ENCODE results near the gene SKAP2. TPM values are rescaled to one million over a fixed set of nuclear protein-coding genes. Genes with fewer than 3 reads are reported as not detected.
A peak's percentile ranks its signal among the peaks of the same experiment; 100 is the strongest.

Gene SKAP2
- total and polyA plus RNA-seq, 2 of the 13 experiments (the other 11 are each of a cell fraction or from before 2014, with no cell fraction given) = 3.6 to 12.9 TPM

DNA sequence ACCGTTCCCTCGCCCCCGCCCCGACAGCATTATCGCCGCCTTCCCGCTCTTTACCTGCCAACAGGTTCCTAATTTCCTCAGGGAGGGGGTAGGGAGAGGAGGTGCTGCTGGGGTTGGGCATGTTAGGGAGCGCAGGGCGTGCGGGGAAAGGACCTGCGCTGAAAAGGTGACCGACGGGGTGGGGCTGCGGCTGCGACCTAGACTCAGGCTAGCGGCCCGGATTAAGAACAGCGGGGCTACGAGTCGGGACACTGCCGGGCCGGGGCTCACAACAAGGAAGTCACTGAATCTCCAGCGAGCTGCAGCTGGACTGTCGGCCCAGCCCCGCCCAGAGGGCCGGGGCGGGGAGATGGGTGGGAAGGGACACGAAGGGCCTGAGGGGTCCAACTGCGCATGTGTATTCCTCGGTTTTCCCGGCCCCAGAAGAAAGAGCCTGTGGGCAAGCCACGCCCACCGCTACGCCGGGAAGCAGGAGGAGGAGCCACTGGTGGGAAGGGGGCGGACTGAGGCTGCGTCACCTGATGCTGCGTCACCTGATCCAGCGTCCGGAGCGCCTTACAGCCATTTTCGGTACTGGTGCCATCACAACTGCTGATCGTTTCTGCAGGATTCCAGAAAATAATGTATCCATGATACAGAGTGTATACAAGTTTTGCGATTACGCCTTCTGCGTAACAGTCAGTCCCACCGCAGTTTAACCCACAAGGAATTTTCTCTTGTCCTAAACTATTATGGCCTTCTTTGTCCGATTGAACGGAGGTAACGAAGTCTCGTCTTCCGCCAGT is at the start of gene SKAP2 (continued):
- TF ChIP-seq, protein P1, sequence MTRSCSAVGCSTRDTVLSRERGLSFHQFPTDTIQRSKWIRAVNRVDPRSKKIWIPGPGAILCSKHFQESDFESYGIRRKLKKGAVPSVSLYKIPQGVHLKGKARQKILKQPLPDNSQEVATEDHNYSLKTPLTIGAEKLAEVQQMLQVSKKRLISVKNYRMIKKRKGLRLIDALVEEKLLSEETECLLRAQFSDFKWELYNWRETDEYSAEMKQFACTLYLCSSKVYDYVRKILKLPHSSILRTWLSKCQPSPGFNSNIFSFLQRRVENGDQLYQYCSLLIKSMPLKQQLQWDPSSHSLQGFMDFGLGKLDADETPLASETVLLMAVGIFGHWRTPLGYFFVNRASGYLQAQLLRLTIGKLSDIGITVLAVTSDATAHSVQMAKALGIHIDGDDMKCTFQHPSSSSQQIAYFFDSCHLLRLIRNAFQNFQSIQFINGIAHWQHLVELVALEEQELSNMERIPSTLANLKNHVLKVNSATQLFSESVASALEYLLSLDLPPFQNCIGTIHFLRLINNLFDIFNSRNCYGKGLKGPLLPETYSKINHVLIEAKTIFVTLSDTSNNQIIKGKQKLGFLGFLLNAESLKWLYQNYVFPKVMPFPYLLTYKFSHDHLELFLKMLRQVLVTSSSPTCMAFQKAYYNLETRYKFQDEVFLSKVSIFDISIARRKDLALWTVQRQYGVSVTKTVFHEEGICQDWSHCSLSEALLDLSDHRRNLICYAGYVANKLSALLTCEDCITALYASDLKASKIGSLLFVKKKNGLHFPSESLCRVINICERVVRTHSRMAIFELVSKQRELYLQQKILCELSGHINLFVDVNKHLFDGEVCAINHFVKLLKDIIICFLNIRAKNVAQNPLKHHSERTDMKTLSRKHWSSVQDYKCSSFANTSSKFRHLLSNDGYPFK (CRISPR knock-in tag; IDR thresholded peaks at IDR 0.05; ENCODE audit: borderline replicate concordance) = peak; percentile 98
- TF ChIP-seq GABPA (IDR thresholded peaks at IDR 0.05; ENCODE audit: low read depth, low read length) (no peak), GABPA (CRISPR knock-in tag; IDR thresholded peaks at IDR 0.05; ENCODE audit: low read depth) (peak; percentile 67; the same call in 1 of the 2 replicates), ZNF431 (CRISPR knock-in tag; IDR thresholded peaks at IDR 0.05; ENCODE audit: borderline replicate concordance, low read depth) (0 out of 2 replicates have a peak, but pooled peaks have one; percentile 40), KAT7 (CRISPR knock-in tag; IDR thresholded peaks at IDR 0.05; ENCODE audit: borderline replicate concordance) (no peak; the same call in 1 of the 2 replicates), IRF1 (CRISPR knock-in tag; IDR thresholded peaks at IDR 0.05; ENCODE audit: low read depth) (no peak), NFE2L1 (CRISPR knock-in tag; IDR thresholded peaks at IDR 0.05; ENCODE audit: borderline replicate concordance) (no peak), ZBTB38 (CRISPR knock-in tag; IDR thresholded peaks at IDR 0.05) (no peak), ZNF781 (CRISPR knock-in tag; IDR thresholded peaks at IDR 0.05; ENCODE audit: borderline replicate concordance, not compliant biosample characterization) (no peak), ZNF136 (CRISPR knock-in tag; IDR thresholded peaks at IDR 0.05; ENCODE audit: low read depth) (no peak), MAF1 (CRISPR knock-in tag; IDR thresholded peaks at IDR 0.05; ENCODE audit: borderline replicate concordance) (0 out of 2 replicates have a peak, but pooled peaks have one; percentile 30), GLI4 (CRISPR knock-in tag; IDR thresholded peaks at IDR 0.05; ENCODE audit: borderline replicate concordance) (no peak), ATRX (CRISPR knock-in tag; IDR thresholded peaks at IDR 0.05; ENCODE audit: borderline replicate concordance) (no peak), SRSF9 (IDR thresholded peaks at IDR 0.05; ENCODE audit: borderline replicate concordance, insufficient read depth, low read depth, low read length, poor library complexity, severe bottlenecking) (no peak), ZNF703 (CRISPR knock-in tag; IDR thresholded peaks at IDR 0.05; ENCODE audit: borderline replicate concordance) (no peak), ZKSCAN1 (IDR thresholded peaks at IDR 0.05; ENCODE audit: low read length) (no peak), ZHX1 (CRISPR knock-in tag; IDR thresholded peaks at IDR 0.05; ENCODE audit: low read depth) (peak; percentile 68; the same call in 1 of the 2 replicates), RFXAP (CRISPR knock-in tag; IDR thresholded peaks at IDR 0.05; ENCODE audit: borderline replicate concordance) (0 out of 2 replicates have a peak, but pooled peaks have one; percentile 22), NAIF1 (CRISPR knock-in tag; IDR thresholded peaks at IDR 0.05; ENCODE audit: borderline replicate concordance) (peak; percentile 87)
- TF ChIP-seq, protein P2, sequence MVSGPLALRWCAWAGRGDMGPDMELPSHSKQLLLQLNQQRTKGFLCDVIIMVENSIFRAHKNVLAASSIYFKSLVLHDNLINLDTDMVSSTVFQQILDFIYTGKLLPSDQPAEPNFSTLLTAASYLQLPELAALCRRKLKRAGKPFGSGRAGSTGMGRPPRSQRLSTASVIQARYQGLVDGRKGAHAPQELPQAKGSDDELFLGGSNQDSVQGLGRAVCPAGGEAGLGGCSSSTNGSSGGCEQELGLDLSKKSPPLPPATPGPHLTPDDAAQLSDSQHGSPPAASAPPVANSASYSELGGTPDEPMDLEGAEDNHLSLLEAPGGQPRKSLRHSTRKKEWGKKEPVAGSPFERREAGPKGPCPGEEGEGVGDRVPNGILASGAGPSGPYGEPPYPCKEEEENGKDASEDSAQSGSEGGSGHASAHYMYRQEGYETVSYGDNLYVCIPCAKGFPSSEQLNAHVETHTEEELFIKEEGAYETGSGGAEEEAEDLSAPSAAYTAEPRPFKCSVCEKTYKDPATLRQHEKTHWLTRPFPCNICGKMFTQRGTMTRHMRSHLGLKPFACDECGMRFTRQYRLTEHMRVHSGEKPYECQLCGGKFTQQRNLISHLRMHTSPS (CRISPR knock-in tag; IDR thresholded peaks at IDR 0.05; ENCODE audit: low read depth) = no peak
